ENCODE measurements around the gene SRPK3. TPM values are rescaled to one million over a fixed set of nuclear protein-coding genes. Genes with fewer than 3 reads are reported as not detected.

SRPK3 gene
- total and polyA plus RNA-seq, 2 experiments from 2014 or later, result 0.15 TPM; not detected in 1

- Mint-ChIP-seq H3K27me3 (ENCODE audit: insufficient read depth, low read depth, poor library complexity) (peaks cover 3% of the 10 kb centered on the region), H3K4me1 (no peaks in the 10 kb centered on the region), H3K27ac (no peak overlapping the region), H3K4me3 (no peak overlapping the region), H3K36me3 (ENCODE audit: low read depth) (no peaks in the 10 kb centered on the region), H3K9me3 (no peaks in the 10 kb centered on the region)
- no peaks in the 10 kb centered on the region for H3K36me3 ChIP-seq (ENCODE audit: insufficient read depth)
- no peaks in the 10 kb centered on the region for H3K4me1 ChIP-seq (ENCODE audit: insufficient read depth)
- no peak for DNase-seq (ENCODE audit: low spot score)
- H3K4me2 ChIP-seq, result no peak overlapping the region
- no peak overlapping the region for H3K27ac ChIP-seq (ENCODE audit: low read depth)
- H2AFZ ChIP-seq, result no peak overlapping the region
- H4K20me1 ChIP-seq (replicated peaks; ENCODE audit: insufficient read depth), result no peaks in the 10 kb centered on the region
- TF ChIP-seq STAT1 (IDR thresholded peaks at IDR 0.05; ENCODE audit: unreplicated experiment), result no peak
- TF ChIP-seq, protein P1, sequence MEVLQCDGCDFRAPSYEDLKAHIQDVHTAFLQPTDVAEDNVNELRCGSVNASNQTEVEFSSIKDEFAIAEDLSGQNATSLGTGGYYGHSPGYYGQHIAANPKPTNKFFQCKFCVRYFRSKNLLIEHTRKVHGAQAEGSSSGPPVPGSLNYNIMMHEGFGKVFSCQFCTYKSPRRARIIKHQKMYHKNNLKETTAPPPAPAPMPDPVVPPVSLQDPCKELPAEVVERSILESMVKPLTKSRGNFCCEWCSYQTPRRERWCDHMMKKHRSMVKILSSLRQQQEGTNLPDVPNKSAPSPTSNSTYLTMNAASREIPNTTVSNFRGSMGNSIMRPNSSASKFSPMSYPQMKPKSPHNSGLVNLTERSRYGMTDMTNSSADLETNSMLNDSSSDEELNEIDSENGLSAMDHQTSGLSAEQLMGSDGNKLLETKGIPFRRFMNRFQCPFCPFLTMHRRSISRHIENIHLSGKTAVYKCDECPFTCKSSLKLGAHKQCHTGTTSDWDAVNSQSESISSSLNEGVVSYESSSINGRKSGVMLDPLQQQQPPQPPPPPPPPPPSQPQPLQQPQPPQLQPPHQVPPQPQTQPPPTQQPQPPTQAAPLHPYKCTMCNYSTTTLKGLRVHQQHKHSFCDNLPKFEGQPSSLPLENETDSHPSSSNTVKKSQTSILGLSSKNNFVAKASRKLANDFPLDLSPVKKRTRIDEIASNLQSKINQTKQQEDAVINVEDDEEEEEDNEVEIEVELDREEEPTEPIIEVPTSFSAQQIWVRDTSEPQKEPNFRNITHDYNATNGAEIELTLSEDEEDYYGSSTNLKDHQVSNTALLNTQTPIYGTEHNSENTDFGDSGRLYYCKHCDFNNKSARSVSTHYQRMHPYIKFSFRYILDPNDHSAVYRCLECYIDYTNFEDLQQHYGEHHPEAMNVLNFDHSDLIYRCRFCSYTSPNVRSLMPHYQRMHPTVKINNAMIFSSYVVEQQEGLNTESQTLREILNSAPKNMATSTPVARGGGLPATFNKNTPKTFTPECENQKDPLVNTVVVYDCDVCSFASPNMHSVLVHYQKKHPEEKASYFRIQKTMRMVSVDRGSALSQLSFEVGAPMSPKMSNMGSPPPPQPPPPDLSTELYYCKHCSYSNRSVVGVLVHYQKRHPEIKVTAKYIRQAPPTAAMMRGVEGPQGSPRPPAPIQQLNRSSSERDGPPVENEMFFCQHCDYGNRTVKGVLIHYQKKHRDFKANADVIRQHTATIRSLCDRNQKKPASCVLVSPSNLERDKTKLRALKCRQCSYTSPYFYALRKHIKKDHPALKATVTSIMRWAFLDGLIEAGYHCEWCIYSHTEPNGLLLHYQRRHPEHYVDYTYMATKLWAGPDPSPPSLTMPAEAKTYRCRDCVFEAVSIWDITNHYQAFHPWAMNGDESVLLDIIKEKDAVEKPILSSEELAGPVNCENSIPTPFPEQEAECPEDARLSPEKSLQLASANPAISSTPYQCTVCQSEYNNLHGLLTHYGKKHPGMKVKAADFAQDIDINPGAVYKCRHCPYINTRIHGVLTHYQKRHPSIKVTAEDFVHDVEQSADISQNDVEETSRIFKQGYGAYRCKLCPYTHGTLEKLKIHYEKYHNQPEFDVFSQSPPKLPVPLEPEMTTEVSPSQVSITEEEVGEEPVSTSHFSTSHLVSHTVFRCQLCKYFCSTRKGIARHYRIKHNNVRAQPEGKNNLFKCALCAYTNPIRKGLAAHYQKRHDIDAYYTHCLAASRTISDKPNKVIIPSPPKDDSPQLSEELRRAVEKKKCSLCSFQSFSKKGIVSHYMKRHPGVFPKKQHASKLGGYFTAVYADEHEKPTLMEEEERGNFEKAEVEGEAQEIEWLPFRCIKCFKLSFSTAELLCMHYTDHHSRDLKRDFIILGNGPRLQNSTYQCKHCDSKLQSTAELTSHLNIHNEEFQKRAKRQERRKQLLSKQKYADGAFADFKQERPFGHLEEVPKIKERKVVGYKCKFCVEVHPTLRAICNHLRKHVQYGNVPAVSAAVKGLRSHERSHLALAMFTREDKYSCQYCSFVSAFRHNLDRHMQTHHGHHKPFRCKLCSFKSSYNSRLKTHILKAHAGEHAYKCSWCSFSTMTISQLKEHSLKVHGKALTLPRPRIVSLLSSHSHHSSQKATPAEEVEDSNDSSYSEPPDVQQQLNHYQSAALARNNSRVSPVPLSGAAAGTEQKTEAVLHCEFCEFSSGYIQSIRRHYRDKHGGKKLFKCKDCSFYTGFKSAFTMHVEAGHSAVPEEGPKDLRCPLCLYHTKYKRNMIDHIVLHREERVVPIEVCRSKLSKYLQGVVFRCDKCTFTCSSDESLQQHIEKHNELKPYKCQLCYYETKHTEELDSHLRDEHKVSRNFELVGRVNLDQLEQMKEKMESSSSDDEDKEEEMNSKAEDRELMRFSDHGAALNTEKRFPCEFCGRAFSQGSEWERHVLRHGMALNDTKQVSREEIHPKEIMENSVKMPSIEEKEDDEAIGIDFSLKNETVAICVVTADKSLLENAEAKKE (CRISPR knock-in tag; IDR thresholded peaks at IDR 0.05), result no peak
- no peak for TF ChIP-seq ZNF114 (CRISPR knock-in tag; IDR thresholded peaks at IDR 0.05)
- no peak for TF ChIP-seq CREB1 (CRISPR knock-in tag; IDR thresholded peaks at IDR 0.05; ENCODE audit: low read depth)
- TF ChIP-seq JUNB (IDR thresholded peaks at IDR 0.05; ENCODE audit: unreplicated experiment), result no peak
- no peak for TF ChIP-seq EZH2phosphoT487 (IDR thresholded peaks at IDR 0.05; ENCODE audit: unreplicated experiment)
- TF ChIP-seq ETS1 (IDR thresholded peaks at IDR 0.05), result no peak
- no peak for TF ChIP-seq POLR2AphosphoS5 (IDR thresholded peaks at IDR 0.05; ENCODE audit: low read depth)
- TF ChIP-seq EZH2 (IDR thresholded peaks at IDR 0.05; ENCODE audit: low read depth, unreplicated experiment), result no peak
- TF ChIP-seq ZNF331 (CRISPR knock-in tag; IDR thresholded peaks at IDR 0.05; ENCODE audit: low read depth), result no peak
- TF ChIP-seq, protein P2, sequence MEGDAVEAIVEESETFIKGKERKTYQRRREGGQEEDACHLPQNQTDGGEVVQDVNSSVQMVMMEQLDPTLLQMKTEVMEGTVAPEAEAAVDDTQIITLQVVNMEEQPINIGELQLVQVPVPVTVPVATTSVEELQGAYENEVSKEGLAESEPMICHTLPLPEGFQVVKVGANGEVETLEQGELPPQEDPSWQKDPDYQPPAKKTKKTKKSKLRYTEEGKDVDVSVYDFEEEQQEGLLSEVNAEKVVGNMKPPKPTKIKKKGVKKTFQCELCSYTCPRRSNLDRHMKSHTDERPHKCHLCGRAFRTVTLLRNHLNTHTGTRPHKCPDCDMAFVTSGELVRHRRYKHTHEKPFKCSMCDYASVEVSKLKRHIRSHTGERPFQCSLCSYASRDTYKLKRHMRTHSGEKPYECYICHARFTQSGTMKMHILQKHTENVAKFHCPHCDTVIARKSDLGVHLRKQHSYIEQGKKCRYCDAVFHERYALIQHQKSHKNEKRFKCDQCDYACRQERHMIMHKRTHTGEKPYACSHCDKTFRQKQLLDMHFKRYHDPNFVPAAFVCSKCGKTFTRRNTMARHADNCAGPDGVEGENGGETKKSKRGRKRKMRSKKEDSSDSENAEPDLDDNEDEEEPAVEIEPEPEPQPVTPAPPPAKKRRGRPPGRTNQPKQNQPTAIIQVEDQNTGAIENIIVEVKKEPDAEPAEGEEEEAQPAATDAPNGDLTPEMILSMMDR (conservative IDR thresholded peaks at IDR 0.05; ENCODE audit: low read depth in 2 of 2), result no peak
- TF ChIP-seq, protein P3, sequence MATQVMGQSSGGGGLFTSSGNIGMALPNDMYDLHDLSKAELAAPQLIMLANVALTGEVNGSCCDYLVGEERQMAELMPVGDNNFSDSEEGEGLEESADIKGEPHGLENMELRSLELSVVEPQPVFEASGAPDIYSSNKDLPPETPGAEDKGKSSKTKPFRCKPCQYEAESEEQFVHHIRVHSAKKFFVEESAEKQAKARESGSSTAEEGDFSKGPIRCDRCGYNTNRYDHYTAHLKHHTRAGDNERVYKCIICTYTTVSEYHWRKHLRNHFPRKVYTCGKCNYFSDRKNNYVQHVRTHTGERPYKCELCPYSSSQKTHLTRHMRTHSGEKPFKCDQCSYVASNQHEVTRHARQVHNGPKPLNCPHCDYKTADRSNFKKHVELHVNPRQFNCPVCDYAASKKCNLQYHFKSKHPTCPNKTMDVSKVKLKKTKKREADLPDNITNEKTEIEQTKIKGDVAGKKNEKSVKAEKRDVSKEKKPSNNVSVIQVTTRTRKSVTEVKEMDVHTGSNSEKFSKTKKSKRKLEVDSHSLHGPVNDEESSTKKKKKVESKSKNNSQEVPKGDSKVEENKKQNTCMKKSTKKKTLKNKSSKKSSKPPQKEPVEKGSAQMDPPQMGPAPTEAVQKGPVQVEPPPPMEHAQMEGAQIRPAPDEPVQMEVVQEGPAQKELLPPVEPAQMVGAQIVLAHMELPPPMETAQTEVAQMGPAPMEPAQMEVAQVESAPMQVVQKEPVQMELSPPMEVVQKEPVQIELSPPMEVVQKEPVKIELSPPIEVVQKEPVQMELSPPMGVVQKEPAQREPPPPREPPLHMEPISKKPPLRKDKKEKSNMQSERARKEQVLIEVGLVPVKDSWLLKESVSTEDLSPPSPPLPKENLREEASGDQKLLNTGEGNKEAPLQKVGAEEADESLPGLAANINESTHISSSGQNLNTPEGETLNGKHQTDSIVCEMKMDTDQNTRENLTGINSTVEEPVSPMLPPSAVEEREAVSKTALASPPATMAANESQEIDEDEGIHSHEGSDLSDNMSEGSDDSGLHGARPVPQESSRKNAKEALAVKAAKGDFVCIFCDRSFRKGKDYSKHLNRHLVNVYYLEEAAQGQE (IDR thresholded peaks at IDR 0.05; ENCODE audit: unreplicated experiment), result no peak
- TF ChIP-seq NANOG (IDR thresholded peaks at IDR 0.05; ENCODE audit: borderline replicate concordance), result no peak
- ATAC-seq, result no peak
- H3K4me3 ChIP-seq, result no peak overlapping the region
- no peaks in the 10 kb centered on the region for H3K79me2 ChIP-seq (replicated peaks; ENCODE audit: insufficient read depth)
- H3K9me2 ChIP-seq (ENCODE audit: insufficient read depth), result no peaks in the 10 kb centered on the region
- H3K27me3 ChIP-seq (ENCODE audit: insufficient read depth), result no peaks in the 10 kb centered on the region
- no peaks in the 10 kb centered on the region for H3F3A ChIP-seq (replicated peaks; ENCODE audit: low read depth)
Measured at GRCh38 chrX:153773741-153774575, 6.9 kb upstream of the SRPK3 start.
